Panc1 (cell line): ENCODE results near the gene PCDHGA1.
"Not testable (repeated sequence)": the region's sequence is repeated elsewhere in the genome, so short reads cannot be mapped to it uniquely, and the experiment has no call there.

Experiments
- CTCF ChIP-seq: fragments of 450-650 bp; IDR thresholded peaks from 2 replicates; pipeline ENCODE4 v1.5.1; 2017; ENCODE audit warnings: mild to moderate bottlenecking
- POLR2AphosphoS5 ChIP-seq: IDR thresholded peaks from 2 replicates; pipeline ENCODE4 v1.6.1; 2012; ENCODE audit warnings: mild to moderate bottlenecking, low read depth, low read length, moderate library complexity
- REST ChIP-seq, 2 experiments: IDR thresholded peaks; 2 replicates each; pipeline ENCODE4 v1.6.1; 2011 to 2012; ENCODE audit warnings: low read depth in 2 of 2, control low read depth in 1 of 2, low read length in 1 of 2, mild to moderate bottlenecking in 1 of 2, moderate library complexity in 1 of 2; ENCODE audit not compliant: insufficient read depth in 1 of 2
- SIN3A ChIP-seq: IDR thresholded peaks from 2 replicates; pipeline ENCODE4 v1.6.1; 2012; ENCODE audit warnings: low read depth, mild to moderate bottlenecking, low read length, moderate library complexity, borderline replicate concordance; ENCODE audit not compliant: insufficient read depth
- TCF7L2 ChIP-seq: IDR thresholded peaks from 2 replicates; pipeline ENCODE4 v1.6.1; 2011; ENCODE audit warnings: mild to moderate bottlenecking, low read depth, low read length, inconsistent platforms

- not testable (repeated sequence) for TF ChIP-seq REST (IDR thresholded peaks at IDR 0.05; ENCODE audit: insufficient read depth in 1 of 2, low read depth in 2 of 2, low read length in 1 of 2); CTCF; POLR2AphosphoS5; SIN3A; TCF7L2
These were observed 10.6 kb downstream of the PCDHGA1 start for GRCh38 chr5:141340781-141341354.
